ENCODE measurements around the gene ADAMTSL2. TPM values are rescaled to one million over a fixed set of nuclear protein-coding genes. Genes with fewer than 3 reads are reported as not detected.

Gene ADAMTSL2
- total RNA-seq, 2 experiments from 2014 or later, result 0.11 to 0.25 TPM

DNA sequence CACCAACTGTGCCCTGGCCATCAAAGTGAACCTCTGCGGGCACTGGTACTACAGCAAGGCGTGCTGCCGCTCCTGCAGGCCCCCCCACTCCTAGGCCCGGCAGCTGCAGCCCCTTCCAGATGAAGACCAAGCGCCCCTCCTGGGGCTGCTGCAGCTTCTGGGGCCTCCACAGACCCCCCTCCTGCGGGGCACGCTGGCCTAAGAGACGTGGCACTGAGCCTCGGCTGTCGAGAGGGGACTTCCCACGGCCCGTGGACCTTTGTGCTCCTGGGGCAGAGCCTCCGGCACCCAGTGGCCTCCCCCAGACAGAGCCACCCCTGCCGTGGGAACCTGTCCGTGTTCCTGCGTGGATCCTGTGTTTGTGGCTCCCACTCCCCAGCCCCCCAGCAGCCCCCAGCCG is 40.3 kb downstream of the ADAMTSL2 start:
- ChIA-PET CTCF (no interaction called here), POLR2A (no interaction called here)
- Mint-ChIP-seq H3K4me1 (ENCODE audit: low read depth) (peaks cover 4% of the 10 kb centered on the region), H3K27me3 (peaks cover 21% of the 10 kb centered on the region), H3K4me3 (no peak overlapping the region), H3K36me3 (ENCODE audit: low read depth) (no peaks in the 10 kb centered on the region), H3K9me3 (no peaks in the 10 kb centered on the region), H3K27ac (no peak overlapping the region)
- no peak for ATAC-seq
- no peak for DNase-seq
- intact Hi-C loops (cut with micrococcal nuclease), result no loop called here
- TF ChIP-seq, protein P1, sequence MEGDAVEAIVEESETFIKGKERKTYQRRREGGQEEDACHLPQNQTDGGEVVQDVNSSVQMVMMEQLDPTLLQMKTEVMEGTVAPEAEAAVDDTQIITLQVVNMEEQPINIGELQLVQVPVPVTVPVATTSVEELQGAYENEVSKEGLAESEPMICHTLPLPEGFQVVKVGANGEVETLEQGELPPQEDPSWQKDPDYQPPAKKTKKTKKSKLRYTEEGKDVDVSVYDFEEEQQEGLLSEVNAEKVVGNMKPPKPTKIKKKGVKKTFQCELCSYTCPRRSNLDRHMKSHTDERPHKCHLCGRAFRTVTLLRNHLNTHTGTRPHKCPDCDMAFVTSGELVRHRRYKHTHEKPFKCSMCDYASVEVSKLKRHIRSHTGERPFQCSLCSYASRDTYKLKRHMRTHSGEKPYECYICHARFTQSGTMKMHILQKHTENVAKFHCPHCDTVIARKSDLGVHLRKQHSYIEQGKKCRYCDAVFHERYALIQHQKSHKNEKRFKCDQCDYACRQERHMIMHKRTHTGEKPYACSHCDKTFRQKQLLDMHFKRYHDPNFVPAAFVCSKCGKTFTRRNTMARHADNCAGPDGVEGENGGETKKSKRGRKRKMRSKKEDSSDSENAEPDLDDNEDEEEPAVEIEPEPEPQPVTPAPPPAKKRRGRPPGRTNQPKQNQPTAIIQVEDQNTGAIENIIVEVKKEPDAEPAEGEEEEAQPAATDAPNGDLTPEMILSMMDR (IDR thresholded peaks at IDR 0.05), result no peak

DNA sequence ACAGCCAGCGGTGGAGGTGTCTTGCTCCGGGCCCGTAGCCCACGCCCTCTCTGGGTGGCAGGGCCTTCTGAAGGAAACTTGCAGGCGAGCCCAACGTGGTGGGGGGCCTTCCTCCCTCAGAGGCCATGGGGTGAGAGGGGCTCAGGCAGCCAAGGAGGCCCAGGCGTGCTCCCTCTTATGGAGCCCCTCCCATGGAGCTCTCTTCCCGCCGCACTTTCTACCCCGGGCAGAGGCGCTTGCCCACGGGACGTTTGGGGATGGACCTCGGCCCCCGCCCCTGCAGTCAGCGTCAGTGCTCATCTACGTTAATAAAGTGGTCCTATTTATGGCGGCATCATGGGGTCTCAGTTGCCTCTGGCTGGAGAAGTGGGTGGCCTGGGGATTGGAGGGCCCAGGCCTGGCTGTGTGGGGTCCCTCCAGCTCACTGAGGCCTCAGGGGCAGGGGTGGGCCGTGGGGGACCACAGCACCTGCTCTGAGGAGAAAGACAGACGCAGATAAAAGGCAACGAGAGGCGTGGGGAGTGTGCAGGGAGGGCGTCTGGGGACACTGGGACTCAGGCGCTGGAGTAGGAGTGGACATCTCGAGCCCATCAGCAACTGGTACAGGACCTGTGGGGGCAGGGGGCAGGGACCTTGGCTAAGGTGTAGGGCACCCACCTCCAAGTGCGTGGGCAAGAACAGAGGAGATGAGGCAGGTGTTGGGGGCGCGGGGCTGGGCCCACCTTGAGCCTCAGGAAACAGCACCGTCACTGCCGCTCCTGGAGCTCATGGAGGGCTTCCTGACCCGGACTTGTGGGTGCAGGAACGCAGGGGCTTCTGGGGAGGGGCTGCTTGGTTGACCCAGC is 40.9 kb downstream of the ADAMTSL2 start:
- Mint-ChIP-seq H3K36me3 (ENCODE audit: low read depth) (no peaks in the 10 kb centered on the region), H3K27ac (no peak overlapping the region), H3K4me1 (ENCODE audit: low read depth) (peaks cover 6% of the 10 kb centered on the region), H3K27me3 (peaks cover 22% of the 10 kb centered on the region), H3K4me3 (no peak overlapping the region), H3K9me3 (no peaks in the 10 kb centered on the region)
- TF ChIP-seq, protein P1 (IDR thresholded peaks at IDR 0.05), result no peak
- DNase-seq (no peak), ATAC-seq (no peak)
- CTCF ChIA-PET, result no interaction called here
- POLR2A ChIA-PET, result no interaction called here
- intact Hi-C loops (cut with micrococcal nuclease), result no loop called here

DNA sequence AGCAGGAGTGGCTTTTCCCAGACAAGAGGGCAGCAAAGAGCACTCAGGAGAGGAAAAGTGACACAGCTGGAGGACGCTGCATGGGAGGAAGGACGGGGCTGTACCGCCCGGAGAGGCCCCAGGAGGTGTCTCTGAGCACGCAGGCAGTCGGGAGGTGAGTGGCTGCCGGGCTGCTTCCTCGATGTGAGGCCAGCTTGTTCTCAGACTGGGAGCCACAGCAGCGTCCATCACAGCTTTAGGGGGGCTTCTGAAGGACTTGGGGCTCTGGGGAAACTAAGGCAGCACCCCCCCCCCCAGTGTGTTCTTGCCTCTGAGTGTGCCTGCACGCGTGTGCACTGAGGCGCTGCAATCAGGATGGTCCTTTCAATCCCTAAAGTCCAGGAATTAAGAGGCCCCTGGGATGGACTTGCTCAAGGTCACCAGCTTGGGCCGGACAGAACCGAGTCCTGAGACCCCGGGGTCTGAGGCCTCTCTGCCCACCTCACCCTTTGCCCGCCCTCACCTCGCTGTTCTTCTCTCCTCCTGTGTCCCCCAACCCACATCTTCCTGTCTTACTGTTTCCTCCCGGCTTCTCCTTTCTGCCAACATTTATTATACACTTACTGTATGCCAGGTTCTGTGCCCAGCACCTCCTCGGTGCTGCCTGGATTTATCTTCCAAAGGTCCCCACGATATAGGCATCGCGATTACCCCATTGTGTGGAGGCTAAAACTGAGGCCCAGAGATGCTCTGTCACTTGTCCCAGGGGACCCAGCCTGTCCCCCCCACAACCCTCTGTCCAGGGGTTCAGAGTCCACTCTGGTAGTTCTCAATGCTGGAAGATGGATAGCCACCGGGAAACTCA is 41.7 kb downstream of the ADAMTSL2 start:
- intact Hi-C loops (cut with micrococcal nuclease), result no loop called here
- H3K27me3 Mint-ChIP-seq, result peaks cover 25% of the 10 kb centered on the region
- no peaks in the 10 kb centered on the region for H3K36me3 Mint-ChIP-seq (ENCODE audit: low read depth)
- POLR2A ChIA-PET, result interaction anchor here (0.7 kb wide), 1 partner anchor 56 kb away, joined by 3 read pairs; no protein-coding TSS in a partner anchor
- TF ChIP-seq, protein P1 (IDR thresholded peaks at IDR 0.05), result no peak
- DNase-seq, result no peak
- no peak overlapping the region for H3K4me3 Mint-ChIP-seq
- no peak overlapping the region for H3K27ac Mint-ChIP-seq
- ATAC-seq, result no peak
- H3K4me1 Mint-ChIP-seq (ENCODE audit: low read depth), result peaks cover 6% of the 10 kb centered on the region
- CTCF ChIA-PET, result interaction anchor here (1.0 kb wide), 1 partner anchor 13 kb away, joined by 4 read pairs; no protein-coding TSS in a partner anchor
- no peaks in the 10 kb centered on the region for H3K9me3 Mint-ChIP-seq

DNA sequence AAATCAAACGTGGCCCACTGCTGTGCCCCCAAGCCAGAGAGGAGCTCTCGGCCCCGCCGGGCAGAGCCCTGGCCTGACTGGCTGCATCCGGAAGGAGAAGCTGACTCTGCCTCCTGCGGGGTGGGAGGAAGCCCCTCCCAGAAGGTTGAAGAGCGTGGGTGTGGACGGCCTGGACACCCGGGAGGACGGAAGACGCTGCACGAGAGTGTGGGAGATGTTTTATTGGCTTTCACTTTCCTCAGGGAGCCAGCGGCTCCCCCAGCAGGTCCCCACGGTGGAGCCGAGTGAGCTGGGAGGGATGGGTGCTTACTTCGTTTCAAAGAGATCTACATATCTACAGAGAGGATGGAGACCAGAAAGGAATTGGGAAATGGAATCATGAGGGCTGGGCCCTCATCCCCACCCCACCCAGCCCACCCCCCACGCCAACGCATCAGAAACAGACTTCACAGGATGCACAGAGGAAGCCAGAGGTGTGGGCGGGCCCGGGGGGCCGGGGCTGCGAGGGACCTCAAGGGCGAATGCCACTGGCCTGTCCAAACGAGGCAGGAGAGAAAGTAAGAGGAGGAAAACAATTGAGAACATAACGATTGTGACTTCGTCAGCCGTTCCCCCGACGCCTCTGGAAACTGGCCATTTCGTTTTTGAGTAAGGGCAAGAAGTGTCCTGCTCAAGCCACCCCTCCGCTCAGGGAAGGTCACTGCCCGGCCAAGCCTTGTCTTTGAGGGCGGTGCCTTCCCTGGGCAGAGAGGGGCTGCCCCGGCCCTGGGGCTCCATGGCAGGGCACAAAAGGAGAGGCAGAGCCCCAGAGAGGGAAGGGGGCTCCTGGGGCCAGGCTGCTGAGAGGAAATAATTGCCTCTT is 42.6 kb downstream of the ADAMTSL2 start:
- TF ChIP-seq, protein P1 (IDR thresholded peaks at IDR 0.05), result no peak
- Mint-ChIP-seq H3K4me3 (no peak overlapping the region), H3K36me3 (ENCODE audit: low read depth) (no peaks in the 10 kb centered on the region), H3K27ac (no peak overlapping the region), H3K27me3 (peaks cover 25% of the 10 kb centered on the region), H3K9me3 (no peaks in the 10 kb centered on the region), H3K4me1 (ENCODE audit: low read depth) (peaks cover 6% of the 10 kb centered on the region)
- intact Hi-C loops (cut with micrococcal nuclease), result no loop called here
- DNase-seq (no peak), ATAC-seq (no peak)
- CTCF ChIA-PET, result interaction anchor here (1.0 kb wide), 1 partner anchor 13 kb away, joined by 4 read pairs; no protein-coding TSS in a partner anchor
- POLR2A ChIA-PET, result interaction anchor here (0.7 kb wide), 2 partner anchors 55 to 258 kb away, joined by 3 read pairs; no protein-coding TSS in a partner anchor

All from activated CD8-positive, alpha-beta T cell treated with anti-CD3 and anti-CD28 coated beads for 36 hours (primary cell).